ENCODE data around the gene NAB1. TPM values are rescaled to one million over a fixed set of nuclear protein-coding genes. Genes with fewer than 3 reads are reported as not detected.

NAB1 gene
- total RNA-seq, 1 experiment from 2014 or later: 36.9 TPM

GRCh38 chr2:190637281-190637734 is 11.6 kb upstream of the NAB1 start:
- no peak overlapping the region; a peak in 1 of 7 replicates for H3K27ac Mint-ChIP-seq
- no peaks in the 10 kb centered on the region for H3K9me3 Mint-ChIP-seq
- no peak overlapping the region for H4K91ac ChIP-seq (ENCODE audit: insufficient read length, low read depth, low read length)
- H2BK20ac ChIP-seq (ENCODE audit: low read depth, low read length, poor library complexity, severe bottlenecking): no peak overlapping the region
- no peaks in the 10 kb centered on the region for H3K36me3 Mint-ChIP-seq (ENCODE audit: insufficient read depth in 1 of 3, low read depth in 3 of 3)
- no CpG with 5 or more reads among the region's 1 CpG for WGBS (ENCODE audit: extremely low coverage, insufficient read length, low lambda C conversion rate)
- no peak overlapping the region for H3K4me2 ChIP-seq (ENCODE audit: insufficient read depth, insufficient read length, low read length)
- H3K14ac ChIP-seq (ENCODE audit: insufficient read depth, low read length): no peak overlapping the region
- H3K79me2 ChIP-seq (ENCODE audit: insufficient read depth, low read length): no peaks in the 10 kb centered on the region
- TF ChIP-seq CTCF (conservative IDR thresholded peaks at IDR 0.05): no peak
- no peak overlapping the region for H3K9ac ChIP-seq (ENCODE audit: extremely low read depth, insufficient read length, low read length)
- H3K27ac ChIP-seq (ENCODE audit: insufficient read length, low read depth, low read length): no peak overlapping the region
- no peaks in the 10 kb centered on the region for H3K27me3 Mint-ChIP-seq (ENCODE audit: low read depth)
- peak overlapping the region; percentile 47 for H4K8ac ChIP-seq (replicated peaks; ENCODE audit: insufficient read length, low read depth, low read length)
- no peaks in the 10 kb centered on the region for H4K20me1 ChIP-seq (ENCODE audit: control insufficient read depth, insufficient read depth, insufficient read length)
- no peak overlapping the region for H2BK15ac ChIP-seq (ENCODE audit: low read depth, low read length)
- no peak overlapping the region for H3K56ac ChIP-seq (ENCODE audit: insufficient read length, low read depth, low read length)
- no peaks in the 10 kb centered on the region for H3K27me3 ChIP-seq (ENCODE audit: insufficient read depth, low read length)
- peaks cover 5 to 6% of the 10 kb centered on the region in 2 experiments; a peak in 3 of 4 replicates for H3K4me1 Mint-ChIP-seq
- H2AFZ ChIP-seq (ENCODE audit: low read length): no peak overlapping the region
- H4K5ac ChIP-seq (ENCODE audit: insufficient read length, low read depth, low read length): no peak overlapping the region
- H2BK12ac ChIP-seq (ENCODE audit: insufficient read length, low read depth, low read length): no peak overlapping the region
- H3K23ac ChIP-seq (ENCODE audit: insufficient read length, low read depth, low read length): no peak overlapping the region
- no peaks in the 10 kb centered on the region for H3K23me2 ChIP-seq (ENCODE audit: insufficient read length, low read depth, low read length, poor library complexity, severe bottlenecking)
- H3K79me1 ChIP-seq (ENCODE audit: insufficient read depth, low read depth, low read length, poor library complexity, severe bottlenecking): no peaks in the 10 kb centered on the region
- no peak overlapping the region for H2BK5ac ChIP-seq (ENCODE audit: insufficient read length, low read length)
- H3K4me1 ChIP-seq (ENCODE audit: insufficient read depth, low read length): no peaks in the 10 kb centered on the region
- no peak overlapping the region for H2BK120ac ChIP-seq (ENCODE audit: low read depth, low read length, poor library complexity, severe bottlenecking)
- no peak for DNase-seq
- H2AK5ac ChIP-seq (ENCODE audit: insufficient read length, low read length): no peak overlapping the region
- no peak overlapping the region for H3K4me3 Mint-ChIP-seq
- H3K4ac ChIP-seq (ENCODE audit: low read depth, low read length): no peak overlapping the region
- H3K9me3 ChIP-seq (ENCODE audit: control insufficient read depth, low read depth, low read length): no peaks in the 10 kb centered on the region
- H3T11ph ChIP-seq (ENCODE audit: low read length): no peak overlapping the region
- no peak overlapping the region for H3K18ac ChIP-seq (ENCODE audit: insufficient read length, low read depth, low read length)
